GM23338 (cell line): ENCODE results near the gene ESYT2. TPM values are rescaled to one million over a fixed set of nuclear protein-coding genes. Genes with fewer than 3 reads are reported as not detected.

Source experiments
- ATAC-seq: fragments of 200-7000 bp; cut with Tn5 transposase; 3 replicates; pipeline ENCODE4 v1.9.1; 2020
- DNase-seq: peaks from one replicate; pipeline ENCODE4 v3.0.0-alpha.2; 2015; ENCODE audit warnings: low spot score
- H2AFZ ChIP-seq: fragments of 200-600 bp; sonication (generic); 2 replicates; pipeline ENCODE4 v1.8.0; 2016; ENCODE audit warnings: antibody characterized with exemption, mild to moderate bottlenecking, moderate library complexity
- H3F3A ChIP-seq: fragments of 200-600 bp; sonication (generic); replicated peaks from 2 replicates; pipeline ENCODE4 v1.8.0; 2017; ENCODE audit warnings: antibody characterized with exemption, mixed run types, low read depth
- H3K27ac ChIP-seq: fragments of 200-600 bp; sonication (generic); 2 replicates; pipeline ENCODE4 v1.6.1; 2016; ENCODE audit warnings: low read depth
- H3K27me3 ChIP-seq: fragments of 200-600 bp; sonication (generic); 2 replicates; pipeline ENCODE4 v1.8.0; 2016; ENCODE audit warnings: mild to moderate bottlenecking, mixed run types, moderate library complexity; ENCODE audit not compliant: insufficient read depth
- H3K36me3 ChIP-seq: fragments of 200-600 bp; sonication (generic); 2 replicates; pipeline ENCODE4 v1.8.0; 2016; ENCODE audit warnings: mild to moderate bottlenecking; ENCODE audit not compliant: insufficient read depth
- H3K4me1 ChIP-seq: fragments of 200-600 bp; sonication (generic); 2 replicates; pipeline ENCODE4 v1.8.0; 2016; ENCODE audit warnings: mild to moderate bottlenecking, moderate library complexity; ENCODE audit not compliant: insufficient read depth
- H3K4me2 ChIP-seq: fragments of 200-600 bp; sonication (generic); 2 replicates; pipeline ENCODE4 v1.7.1; 2017; ENCODE audit warnings: mixed run types
- H3K4me3 ChIP-seq: fragments of 200-600 bp; sonication (generic); 2 replicates; pipeline ENCODE4 v1.6.1; 2016; ENCODE audit warnings: mixed run types
- H3K79me2 ChIP-seq: fragments of 200-600 bp; sonication (generic); replicated peaks from 2 replicates; pipeline ENCODE4 v1.8.0; 2017; ENCODE audit warnings: mild to moderate bottlenecking; ENCODE audit not compliant: insufficient read depth
- H3K9me2 ChIP-seq: fragments of 200-600 bp; sonication (generic); 2 replicates; pipeline ENCODE4 v1.8.0; 2017; ENCODE audit not compliant: insufficient read depth
- H4K20me1 ChIP-seq: fragments of 200-600 bp; sonication (generic); replicated peaks from 2 replicates; pipeline ENCODE4 v1.8.0; 2017; ENCODE audit warnings: mild to moderate bottlenecking; ENCODE audit not compliant: insufficient read depth
- H3K27ac Mint-ChIP-seq: 2 replicates; pipeline ENCODE4 v1.8.0; 2020; ENCODE audit warnings: inconsistent platforms, mild to moderate bottlenecking, moderate library complexity, mixed read lengths
- H3K27me3 Mint-ChIP-seq: 3 replicates; pipeline ENCODE4 v1.8.0; 2022; ENCODE audit warnings: low read depth, mild to moderate bottlenecking, moderate library complexity, mixed read lengths, inconsistent platforms; ENCODE audit not compliant: insufficient read depth, poor library complexity
- H3K36me3 Mint-ChIP-seq: 3 replicates; pipeline ENCODE4 v1.8.0; 2021; ENCODE audit warnings: low read depth, mild to moderate bottlenecking, inconsistent platforms, moderate library complexity, mixed read lengths
- H3K4me1 Mint-ChIP-seq: 3 replicates; pipeline ENCODE4 v1.8.0; 2020; ENCODE audit warnings: mild to moderate bottlenecking, inconsistent platforms, mixed read lengths
- H3K4me3 Mint-ChIP-seq: 3 replicates; pipeline ENCODE4 v1.8.0; 2021; ENCODE audit warnings: moderate library complexity, mild to moderate bottlenecking, inconsistent platforms, mixed read lengths
- H3K9me3 Mint-ChIP-seq: 3 replicates; pipeline ENCODE4 v1.8.0; 2020; ENCODE audit warnings: moderate library complexity, mild to moderate bottlenecking, inconsistent platforms, mixed read lengths
- CREB1 ChIP-seq: fragments of 250-450 bp; sonication (Bioruptor Pico); IDR thresholded peaks from 2 replicates; pipeline ENCODE4 v1.5.0; 2020; ENCODE audit warnings: low read depth, mild to moderate bottlenecking, moderate library complexity
- CTCF ChIP-seq, 2 experiments: fragments of 200-600 bp in 1 of 2; sonication (generic) in 1 of 2; conservative IDR thresholded peaks; 2 replicates each; pipeline versions ENCODE4 v1.5.1 to v1.6.1; 2016 to 2017; ENCODE audit warnings: antibody characterized with exemption in 2 of 2, low read depth in 2 of 2, mild to moderate bottlenecking in 2 of 2, moderate library complexity in 1 of 2
- EZH2 ChIP-seq: fragments of 200-600 bp; sonication (generic); IDR thresholded peaks from one replicate; pipeline ENCODE4 v1.8.0; 2017; ENCODE audit warnings: antibody characterized with exemption, mild to moderate bottlenecking, low read depth; ENCODE audit not compliant: unreplicated experiment
- JUNB ChIP-seq: IDR thresholded peaks from one replicate; pipeline ENCODE4 v1.6.1; 2016; ENCODE audit warnings: antibody characterized with exemption; ENCODE audit not compliant: unreplicated experiment
- NANOG ChIP-seq: IDR thresholded peaks from 2 replicates; pipeline ENCODE4 v1.6.1; 2016; ENCODE audit warnings: antibody characterized with exemption, borderline replicate concordance
- POLR2AphosphoS5 ChIP-seq: IDR thresholded peaks from 2 replicates; pipeline ENCODE4 v1.6.1; 2016; ENCODE audit warnings: antibody characterized with exemption, low read depth
- REST ChIP-seq: IDR thresholded peaks from one replicate; pipeline ENCODE4 v1.6.1; 2018; ENCODE audit warnings: antibody characterized with exemption; ENCODE audit not compliant: unreplicated experiment
- STAT1 ChIP-seq: IDR thresholded peaks from one replicate; pipeline ENCODE4 v1.6.1; 2016; ENCODE audit warnings: antibody characterized with exemption; ENCODE audit not compliant: unreplicated experiment
- ZNF114 ChIP-seq: fragments of 250-450 bp; sonication (Bioruptor Pico); IDR thresholded peaks from 2 replicates; pipeline ENCODE4 v1.5.0; 2020; ENCODE audit warnings: mild to moderate bottlenecking, moderate library complexity
- ZNF331 ChIP-seq: fragments of 250-450 bp; sonication (Bioruptor Pico); IDR thresholded peaks from 2 replicates; pipeline ENCODE4 v1.5.0; 2020; ENCODE audit warnings: low read depth, mild to moderate bottlenecking, moderate library complexity
- ZNF462 ChIP-seq: fragments of 250-450 bp; sonication (Bioruptor Pico); IDR thresholded peaks from 2 replicates; pipeline ENCODE4 v1.5.0; 2020; ENCODE audit warnings: mild to moderate bottlenecking, moderate library complexity
- polyA plus RNA-seq: library from polyadenylated mRNA; unstranded; fragments of >200 nt; fragmentation: Nextera tagmentation; extraction: Ambion mirVana; gene quantifications from 2 replicates; pipeline ENCODE4 v1.2.1, GENCODE V29; 2016
- total RNA-seq: library from RNA; depleted of rRNA; stranded (reverse); fragments of >200 nt; shearing (Covaris generic); gene quantifications from 2 replicates; pipeline ENCODE4 v1.2.3, GENCODE V29; 2014
- TF ChIP-seq, protein P1 (sequence below): IDR thresholded peaks from 2 replicates; pipeline ENCODE4 v1.6.1; 2016; ENCODE audit warnings: antibody characterized with exemption

The ESYT2 gene
- total and polyA plus RNA-seq, 2 experiments from 2014 or later, result 9.6 to 52.7 TPM

GRCh38 chr7:158809596-158809995 is 19.7 kb downstream of the ESYT2 start (continued):
- TF ChIP-seq ZNF114 (no peak), CREB1 (CRISPR knock-in tag) (no peak), NANOG (no peak), ZNF462 (CRISPR knock-in tag) (no peak)

DNA sequence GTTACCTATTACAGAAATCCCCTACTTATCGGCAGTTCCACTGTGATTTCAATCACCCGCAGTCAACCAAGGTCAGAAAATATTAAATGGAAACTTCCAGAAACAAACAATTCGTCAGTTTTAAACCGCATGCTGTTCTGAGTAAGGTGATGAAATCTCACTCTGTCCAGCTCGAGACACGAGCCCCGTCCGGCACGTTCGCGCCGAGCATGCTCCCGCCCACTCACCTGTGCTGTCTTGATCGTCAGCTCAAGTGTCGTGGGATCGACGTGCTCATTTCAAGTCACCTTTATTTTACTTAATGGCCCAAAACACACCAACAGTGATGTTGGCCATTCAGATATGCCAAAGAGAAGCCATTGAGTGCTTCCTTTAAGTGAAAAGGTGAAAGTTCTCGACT is 21.2 kb downstream of the ESYT2 start:
- Histone ChIP-seq H3K4me3 (no peak overlapping the region), H3K27ac (no peak overlapping the region), H4K20me1 (0 out of 2 replicates have a peak, but pooled peaks cover 13% of the 10 kb centered on the region), H3K79me2 (peaks cover 71% of the 10 kb centered on the region), H3K9me2 (no peaks in the 10 kb centered on the region), H3K4me2 (no peak overlapping the region), H3K27me3 (no peaks in the 10 kb centered on the region), H3K36me3 (no peaks in the 10 kb centered on the region), H3K4me1 (peaks cover 3% of the 10 kb centered on the region), H3F3A (no peaks in the 10 kb centered on the region), H2AFZ (no peak overlapping the region)
- peaks cover 54% of the 10 kb centered on the region for H3K36me3 Mint-ChIP-seq
- H3K9me3 Mint-ChIP-seq, result peaks cover 32% of the 10 kb centered on the region
- no peak overlapping the region for H3K27ac Mint-ChIP-seq
- ATAC-seq (no peak), DNase-seq (no peak)
- peaks cover 5% of the 10 kb centered on the region for H3K27me3 Mint-ChIP-seq
- peaks cover 18% of the 10 kb centered on the region for H3K4me1 Mint-ChIP-seq
- no peak overlapping the region for H3K4me3 Mint-ChIP-seq
- TF ChIP-seq ZNF114 (no peak), JUNB (no peak), CTCF (conservative IDR thresholded peaks at IDR 0.05; ENCODE audit: low read depth in 2 of 2) (no peak), STAT1 (no peak), REST (no peak), CREB1 (CRISPR knock-in tag) (no peak), ZNF331 (CRISPR knock-in tag) (no peak), POLR2AphosphoS5 (no peak), NANOG (no peak), EZH2 (no peak)
- TF ChIP-seq, protein P1, sequence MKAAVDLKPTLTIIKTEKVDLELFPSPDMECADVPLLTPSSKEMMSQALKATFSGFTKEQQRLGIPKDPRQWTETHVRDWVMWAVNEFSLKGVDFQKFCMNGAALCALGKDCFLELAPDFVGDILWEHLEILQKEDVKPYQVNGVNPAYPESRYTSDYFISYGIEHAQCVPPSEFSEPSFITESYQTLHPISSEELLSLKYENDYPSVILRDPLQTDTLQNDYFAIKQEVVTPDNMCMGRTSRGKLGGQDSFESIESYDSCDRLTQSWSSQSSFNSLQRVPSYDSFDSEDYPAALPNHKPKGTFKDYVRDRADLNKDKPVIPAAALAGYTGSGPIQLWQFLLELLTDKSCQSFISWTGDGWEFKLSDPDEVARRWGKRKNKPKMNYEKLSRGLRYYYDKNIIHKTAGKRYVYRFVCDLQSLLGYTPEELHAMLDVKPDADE, result no peak
